K562 (cell line): ENCODE results near the gene INPP5D. TPM values are rescaled to one million over a fixed set of nuclear protein-coding genes. Genes with fewer than 3 reads are reported as not detected.
A peak's percentile ranks its signal among the peaks of the same experiment; 100 is the strongest.

Source experiments
- ATAC-seq: fragments of 200-7000 bp; cut with Tn5 transposase; 3 replicates; pipeline ENCODE4 v1.9.1; 2020; ENCODE audit warnings: moderate library complexity
- BruUV-seq: library from RNA; stranded (reverse); fragments of 400-500 nt; replicated peaks from 2 replicates; lab custom pipeline; 2021; lab: Mats Ljungman, UMichigan
- CTCF ChIA-PET: fragments of 300-600 bp; formaldehyde crosslinking; extraction: SDS; loops from one replicate; lab custom pipeline; 2021; ENCODE audit warnings: low intra/inter-chr PET ratio; lab: Yijun Ruan, JAX
- POLR2A ChIA-PET: fragments of 300-600, 350-650 bp; sonication (Branson Sonifier 250); formaldehyde crosslinking; extraction: SDS; loops from one replicate; lab custom pipeline; 2021; ENCODE audit warnings: antibody characterized with exemption, inconsistent platforms; lab: Yijun Ruan, JAX
- DNase-seq, 4 experiments: peaks; one replicate each; pipeline versions ENCODE4 v3.0.0 to v3.0.0-alpha.2; 2011 to 2018; ENCODE audit warnings: low spot score in 3 of 4, mixed read lengths in 3 of 4; ENCODE audit errors: extremely low read depth in 1 of 4
- FAIRE-seq: peaks from 2 replicates; lab custom pipeline; 2011; peaks lifted over from hg19 to GRCh38; lab: Jason Lieb, UNC
- H2AFZ ChIP-seq: 2 replicates; pipeline ENCODE4 v1.6.0; 2011; ENCODE audit warnings: low read depth, low read length, control low read depth, inconsistent platforms
- H3K27ac ChIP-seq: fragments of 200-600 bp; 3 replicates; pipeline ENCODE4 v1.8.0; 2011; ENCODE audit warnings: low read depth, mild to moderate bottlenecking, control low read depth, inconsistent platforms, low read length, moderate library complexity, mixed read lengths; ENCODE audit errors: extremely low read depth
- H3K27me3 ChIP-seq, 2 experiments: fragments of 300-600 bp in 1 of 2; 2 replicates in 1 of 2; 3 replicates in 1 of 2; pipeline versions ENCODE4 v1.6.0 to v1.8.0; 2011; ENCODE audit warnings: inconsistent platforms in 2 of 2, low read length in 2 of 2, mild to moderate bottlenecking in 1 of 2, mixed read lengths in 1 of 2, moderate library complexity in 1 of 2; ENCODE audit not compliant: control insufficient read depth in 2 of 2, insufficient read depth in 2 of 2
- H3K36me3 ChIP-seq: fragments of 300-600 bp; 3 replicates; pipeline ENCODE4 v1.8.0; 2011; ENCODE audit warnings: mild to moderate bottlenecking, low read length, inconsistent platforms; ENCODE audit not compliant: control insufficient read depth, insufficient read depth
- H3K4me1 ChIP-seq, 2 experiments: fragments of 200-600 bp in 1 of 2; replicated peaks in 1 of 2; 2 replicates in 1 of 2; 3 replicates in 1 of 2; pipeline versions ENCODE4 v1.5.1 to v1.8.0; 2011; ENCODE audit warnings: inconsistent platforms in 2 of 2, low read length in 2 of 2, mild to moderate bottlenecking in 1 of 2, mixed read lengths in 1 of 2, moderate library complexity in 1 of 2; ENCODE audit not compliant: control insufficient read depth in 2 of 2, insufficient read depth in 2 of 2
- H3K4me2 ChIP-seq: 2 replicates; pipeline ENCODE4 v1.6.1; 2011; ENCODE audit warnings: low read length, control low read depth, inconsistent platforms, mixed read lengths; ENCODE audit not compliant: insufficient read depth
- H3K4me3 ChIP-seq: fragments of 200-600 bp; sonication (generic), shearing (Covaris generic); 2 replicates; pipeline ENCODE4 v1.5.1; 2016; ENCODE audit warnings: control low read depth, inconsistent platforms
- H3K79me2 ChIP-seq: fragments of 200-600 bp; 3 replicates; pipeline ENCODE4 v1.8.0; 2011; ENCODE audit warnings: low read length, inconsistent platforms; ENCODE audit not compliant: control insufficient read depth, insufficient read depth
- H3K9ac ChIP-seq, 2 experiments: 2 replicates each; pipeline versions ENCODE4 v1.6.0 to v1.6.1; 2011; ENCODE audit warnings: low read depth in 2 of 2, low read length in 2 of 2, control low read depth in 1 of 2, inconsistent platforms in 1 of 2, mild to moderate bottlenecking in 1 of 2, mixed read lengths in 1 of 2; ENCODE audit not compliant: insufficient read depth in 1 of 2
- H3K9me1 ChIP-seq: one replicate; pipeline ENCODE4 v1.6.0; 2011; ENCODE audit warnings: inconsistent platforms, mild to moderate bottlenecking, low read length, moderate library complexity; ENCODE audit not compliant: control insufficient read depth, insufficient read depth
- H3K9me3 ChIP-seq: replicated peaks from 2 replicates; pipeline ENCODE4 v1.5.1; 2011; ENCODE audit warnings: low read depth, low read length, inconsistent platforms; ENCODE audit not compliant: control insufficient read depth, insufficient read depth
- H4K20me1 ChIP-seq: replicated peaks from 2 replicates; pipeline ENCODE4 v1.6.1; 2011; ENCODE audit warnings: low read length, inconsistent platforms, mixed read lengths; ENCODE audit not compliant: control insufficient read depth, insufficient read depth
- CEBPG ChIP-seq, 3 experiments: fragments of 200-800 bp in 1 of 3; sonication (Bioruptor generic) in 1 of 3; sonication (generic) in 1 of 3; formaldehyde crosslinking in 1 of 3; IDR thresholded peaks in 2 of 3; conservative IDR thresholded peaks in 1 of 3; 2 replicates each; pipeline versions ENCODE4 v1.6.1 to v1.8.0; 2016 to 2022; ENCODE audit warnings: missing compliant biosample characterization in 2 of 3, missing genetic modification characterization in 2 of 3, mild to moderate bottlenecking in 1 of 3, missing genetic modification reagents in 1 of 3
- NFIC ChIP-seq: fragments of 450-650 bp; IDR thresholded peaks from 2 replicates; pipeline ENCODE4 v1.6.1; 2017; ENCODE audit warnings: mild to moderate bottlenecking, inconsistent platforms
- NONO ChIP-seq, 2 experiments: fragments of 200-400 bp in 1 of 2; fragments of 450-650 bp in 1 of 2; formaldehyde crosslinking in 1 of 2; IDR thresholded peaks; 2 replicates each; pipeline ENCODE4 v1.6.1; 2017; ENCODE audit warnings: low read depth in 2 of 2, mild to moderate bottlenecking in 2 of 2, moderate library complexity in 2 of 2, low read length in 1 of 2
- whole genome bisulfite sequencing: fragments of 100-300 bp; shearing (Covaris generic); methylation state at CpG from one replicate; pipeline ENCODE4 v1.1.6; 2016; ENCODE audit warnings: low coverage, mixed read lengths; ENCODE audit not compliant: insufficient coverage; ENCODE audit errors: missing lambda C conversion rate; 5-methylcytosine and 5-hydroxymethylcytosine counted together
- in situ Hi-C: fragments of 300-500 bp; cut with MboI; formaldehyde crosslinking; loops from 4 replicates; pipeline ENCODE4 v1.15.0; 2018; ENCODE audit warnings: inconsistent platforms, mixed read lengths
- intact Hi-C: fragments of 100-400 bp; cut with micrococcal nuclease; formaldehyde crosslinking; loops from 2 replicates; pipeline ENCODE4 v1.14.2; 2022
- polyA plus RNA-seq, 8 experiments: library from polyadenylated mRNA; depleted of rRNA in 4 of 8; stranded (reverse) in 5 of 8; unstranded in 3 of 8; fragments of >200 nt; fragmentation: Nextera tagmentation in 2 of 8; fragmentation: Illumina TruSeq in 1 of 8; extraction: Ambion mirVana in 2 of 8; extraction: Trizol in 1 of 8; gene quantifications; 2 replicates each; pipeline versions ENCODE4 v1.2.1 to v1.2.3, GENCODE V29; 2011 to 2014; ENCODE audit warnings: inconsistent platforms in 1 of 8, missing spikeins in 1 of 8
- total RNA-seq, 7 experiments: library from RNA; depleted of rRNA in 6 of 7; stranded (reverse); fragments of >200 nt in 6 of 7; fragmentation: Illumina TruSeq in 2 of 7; extraction: Trizol in 2 of 7; gene quantifications; 2 replicates each; pipeline versions ENCODE4 v1.2.1 to v1.2.3, GENCODE V29; 2011 to 2021; ENCODE audit warnings: low replicate concordance in 1 of 7
- TF ChIP-seq, protein P1 (sequence below): fragments of 200-800 bp; sonication (Bioruptor generic); IDR thresholded peaks from 2 replicates; pipeline ENCODE4 v1.6.1; 2017; ENCODE audit warnings: missing genetic modification characterization, missing compliant biosample characterization

The INPP5D gene
- total and polyA plus RNA-seq, 9 of the 15 experiments (the other 6 are each of a cell fraction or from before 2014, with no cell fraction given), result 0.55 to 6.2 (median 2.2) TPM

DNA sequence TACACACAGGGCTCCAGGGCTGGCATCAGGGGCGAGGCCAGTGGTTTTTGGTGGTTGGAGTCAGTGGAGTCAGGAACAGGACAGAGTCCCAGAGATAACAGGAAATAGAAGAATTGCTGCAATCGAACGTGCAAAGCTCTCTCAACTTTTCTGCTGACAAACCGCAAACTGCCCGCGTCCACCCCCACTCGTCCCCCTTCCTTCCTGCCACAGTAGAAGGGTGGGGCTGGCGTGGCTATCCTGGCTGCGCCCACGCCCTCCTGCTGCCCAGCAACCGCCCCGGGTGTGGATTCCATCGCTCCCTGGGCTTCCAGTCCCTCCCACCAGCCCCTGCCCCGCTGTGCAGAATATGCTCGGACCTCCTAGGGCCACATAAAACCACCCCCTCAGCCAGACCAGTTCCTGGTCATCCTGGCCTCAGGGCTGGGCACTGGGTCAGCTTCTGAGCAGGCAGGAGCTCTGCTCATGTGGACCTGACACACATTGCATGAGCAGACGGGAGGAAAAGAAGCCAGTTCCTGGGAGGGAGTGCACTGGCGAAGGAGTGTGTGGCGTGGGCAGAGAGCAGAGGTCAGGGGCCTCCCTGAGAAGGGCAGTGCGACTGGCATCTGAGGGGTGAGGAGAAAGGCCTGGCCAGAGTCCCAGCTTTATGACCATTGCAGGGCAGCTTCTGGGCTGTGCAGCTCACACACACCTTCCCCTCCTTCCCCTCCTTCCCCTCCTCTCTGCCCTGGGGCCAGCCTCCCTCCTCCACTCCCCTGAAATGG is 105.9 kb downstream of the INPP5D start (continued):
- TF ChIP-seq CEBPG (CRISPR knock-in tag; IDR thresholded peaks at IDR 0.05), result no peak
- 0 out of 4 replicates have a peak, but pooled peaks of 1 of the 2 experiments have one; percentile 6 for TF ChIP-seq CEBPG (tag; conservative IDR thresholded peaks at IDR 0.05 in 1 of 2, IDR thresholded peaks at IDR 0.05 in 1 of 2)
- TF ChIP-seq, protein P1, sequence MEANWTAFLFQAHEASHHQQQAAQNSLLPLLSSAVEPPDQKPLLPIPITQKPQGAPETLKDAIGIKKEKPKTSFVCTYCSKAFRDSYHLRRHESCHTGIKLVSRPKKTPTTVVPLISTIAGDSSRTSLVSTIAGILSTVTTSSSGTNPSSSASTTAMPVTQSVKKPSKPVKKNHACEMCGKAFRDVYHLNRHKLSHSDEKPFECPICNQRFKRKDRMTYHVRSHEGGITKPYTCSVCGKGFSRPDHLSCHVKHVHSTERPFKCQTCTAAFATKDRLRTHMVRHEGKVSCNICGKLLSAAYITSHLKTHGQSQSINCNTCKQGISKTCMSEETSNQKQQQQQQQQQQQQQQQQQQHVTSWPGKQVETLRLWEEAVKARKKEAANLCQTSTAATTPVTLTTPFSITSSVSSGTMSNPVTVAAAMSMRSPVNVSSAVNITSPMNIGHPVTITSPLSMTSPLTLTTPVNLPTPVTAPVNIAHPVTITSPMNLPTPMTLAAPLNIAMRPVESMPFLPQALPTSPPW (CRISPR knock-in tag), result peak; percentile 84

DNA sequence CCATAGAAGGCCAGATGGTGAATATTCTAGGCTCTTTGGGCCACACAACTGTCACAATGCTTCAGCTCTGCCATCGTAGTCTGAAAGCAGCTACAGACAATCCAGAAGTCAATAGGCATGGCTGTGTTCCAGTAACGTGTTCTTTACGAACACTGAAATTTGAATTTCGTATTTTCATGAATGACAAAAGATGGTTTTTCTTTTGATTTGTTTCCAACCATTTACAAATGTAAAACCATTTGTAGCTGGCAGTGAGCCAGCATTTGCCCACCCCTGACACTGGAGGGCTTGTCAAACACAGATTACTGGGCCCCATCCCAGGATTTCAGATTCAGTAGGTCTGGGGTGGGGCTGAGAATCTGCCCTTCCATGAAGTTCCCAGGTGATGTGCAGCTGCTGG is 108.3 kb downstream of the INPP5D start:
- ChIA-PET POLR2A (interaction anchor here (0.9 kb wide), 1 partner anchor 10 kb away, joined by 3 read pairs; no protein-coding TSS in a partner anchor), CTCF (no interaction called here)
- no peak for FAIRE-seq
- Histone ChIP-seq H2AFZ (no peak overlapping the region), H3K79me2 (no peaks in the 10 kb centered on the region), H3K4me2 (no peak overlapping the region), H3K4me3 (no peak overlapping the region), H3K9me3 (no peaks in the 10 kb centered on the region), H3K27ac (no peak overlapping the region), H3K27me3 (no peaks in the 10 kb centered on the region), H3K9ac (no peak overlapping the region), H3K36me3 (no peaks in the 10 kb centered on the region), H4K20me1 (no peaks in the 10 kb centered on the region), H3K4me1 (peaks cover 18 to 30% of the 10 kb centered on the region in 2 experiments), H3K9me1 (no peaks in the 10 kb centered on the region)
- in situ Hi-C loops, result no loop called here
- no TSS peak for BruUV-seq
- TF ChIP-seq NONO (IDR thresholded peaks at IDR 0.05; ENCODE audit: low read depth in 2 of 2, low read length in 1 of 2) (no peak), NFIC (peak; percentile 79)
- intact Hi-C loops, result no loop called here
- no peak for DNase-seq
- ATAC-seq, result no peak
- 76% methylated on average over 4 of the region's 4 CpGs for WGBS
